OCI-M1 (cell line): ENCODE results near the gene DHRS11.

Source experiments
- DNase-seq: peaks from one replicate; lab custom pipeline; 2025; lab: John Stamatoyannopoulos, UW

DHRS11 gene, protein sequence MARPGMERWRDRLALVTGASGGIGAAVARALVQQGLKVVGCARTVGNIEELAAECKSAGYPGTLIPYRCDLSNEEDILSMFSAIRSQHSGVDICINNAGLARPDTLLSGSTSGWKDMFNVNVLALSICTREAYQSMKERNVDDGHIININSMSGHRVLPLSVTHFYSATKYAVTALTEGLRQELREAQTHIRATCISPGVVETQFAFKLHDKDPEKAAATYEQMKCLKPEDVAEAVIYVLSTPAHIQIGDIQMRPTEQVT

GRCh38 chr17:36591434-36592315 is at the start of gene DHRS11:
Gene DHRS11, plus strand, starts transcription at chr17:36591879. Its CDS starts 131 bp downstream, at chr17:36592010.
- DNase-seq: peak; percentile 83

DNA sequence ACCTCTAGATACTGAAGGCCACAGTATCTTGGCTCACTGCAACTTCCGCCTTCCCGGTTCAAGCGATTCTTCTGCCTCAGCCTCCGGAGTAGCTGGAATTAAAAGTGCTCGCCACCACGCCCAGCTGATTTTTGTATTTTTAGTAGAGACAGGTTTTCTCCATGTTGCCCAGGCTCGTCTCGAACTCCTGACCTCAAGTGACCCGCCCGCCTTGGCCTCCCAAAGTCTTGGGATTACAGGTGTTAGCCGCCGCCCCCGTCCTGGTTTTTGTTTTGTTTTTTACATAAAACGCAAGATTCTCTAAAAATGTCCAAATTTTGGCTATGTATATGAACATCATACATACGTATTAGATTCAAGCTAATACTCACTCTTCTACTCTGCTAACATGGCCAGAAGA is 48.9 kb upstream of the DHRS11 start:
- DNase-seq: no peak

- DNase-seq: peak; percentile 81
Measured at GRCh38 chr17:36544044-36544306, 47.7 kb upstream of the DHRS11 start.

GRCh38 chr17:36544307-36545076 is 47.2 kb upstream of the DHRS11 start, which contains the start of gene GGNBP2:
Gene GGNBP2, plus strand, starts transcription at chr17:36544919. Its CDS starts 806 bp downstream, at chr17:36545725.
- peak; percentile 94 for DNase-seq

DNA sequence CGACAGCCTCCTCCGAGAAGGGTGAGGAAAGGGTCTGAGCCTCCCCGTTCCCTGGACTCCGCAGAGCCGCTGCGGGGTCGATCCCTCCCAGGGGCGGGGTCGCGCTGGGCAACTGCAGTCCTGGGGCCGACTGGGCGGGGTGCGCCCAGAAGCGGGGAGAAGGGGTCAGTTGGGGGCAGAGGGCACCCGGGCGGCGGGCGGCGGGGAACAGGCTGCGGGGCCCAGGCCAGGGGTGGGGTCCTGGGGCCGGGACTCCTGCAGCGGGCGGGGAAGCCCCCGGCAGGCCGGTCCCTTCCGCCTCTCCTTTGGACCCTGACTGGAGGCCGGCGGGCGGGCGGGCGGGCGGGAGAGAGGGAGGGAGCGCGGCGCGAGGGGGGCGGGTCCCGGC is 46.6 kb upstream of the DHRS11 start:
- DNase-seq: no peak

GRCh38 chr17:36545465-36546417 is 45.9 kb upstream of the DHRS11 start:
- DNase-seq: peak; percentile 97

DNA sequence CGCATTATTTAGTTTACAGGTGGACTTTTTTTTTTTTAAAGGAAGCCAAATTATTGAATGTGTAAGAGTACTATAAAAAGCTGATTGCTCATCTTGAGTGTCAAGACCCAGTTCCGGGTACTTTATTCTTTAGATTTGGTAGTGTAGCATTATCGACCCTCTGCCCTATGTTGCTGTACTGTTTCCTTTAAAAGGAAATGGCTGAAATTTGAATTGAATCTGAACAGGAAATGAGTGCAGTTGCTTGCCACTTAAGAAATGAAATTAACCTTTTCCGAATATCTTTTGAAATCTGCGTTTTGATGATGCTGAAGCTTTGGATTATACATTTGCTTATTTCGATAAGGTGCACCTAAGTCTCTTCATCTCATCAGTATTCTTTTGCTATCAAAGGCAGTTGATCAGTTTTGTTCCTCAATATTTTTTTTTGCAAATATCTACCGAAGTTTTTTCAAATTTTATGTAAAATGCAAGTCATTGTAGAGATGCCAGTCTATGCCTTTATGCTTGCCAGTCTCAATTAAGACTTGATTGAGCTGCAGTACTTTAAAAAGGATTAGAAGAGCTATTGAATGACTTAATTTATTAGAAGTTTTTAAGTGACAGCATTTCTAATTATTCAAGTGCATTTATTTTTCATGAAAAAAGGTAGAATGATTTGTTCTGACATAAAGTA is 45.1 kb upstream of the DHRS11 start:
- peak; percentile 45 for DNase-seq

GRCh38 chr17:36547776-36548175 is 43.9 kb upstream of the DHRS11 start:
- no peak for DNase-seq

- peak; percentile 15 for DNase-seq
Measured at GRCh38 chr17:36550491-36551417, 40.9 kb upstream of the DHRS11 start.

DNA sequence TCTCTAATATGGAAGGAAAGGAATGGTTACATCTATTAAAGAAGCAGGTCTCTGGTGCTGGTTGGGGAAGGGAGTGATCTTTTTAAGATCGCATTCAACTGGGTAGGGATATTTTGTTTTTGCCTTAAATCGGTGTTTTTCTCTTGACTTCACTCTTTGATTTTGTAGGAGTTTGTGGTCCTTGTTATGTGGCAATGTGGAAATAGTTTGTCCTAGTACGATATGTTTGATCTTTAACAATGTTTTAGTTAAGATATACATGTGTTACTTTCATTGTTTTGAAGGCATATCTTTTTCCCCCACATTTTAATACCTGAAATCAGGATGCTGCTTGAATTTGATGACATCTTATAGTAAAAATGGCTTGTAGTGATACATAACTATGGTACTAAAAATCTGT is 38.2 kb upstream of the DHRS11 start:
- DNase-seq: no peak

DNA sequence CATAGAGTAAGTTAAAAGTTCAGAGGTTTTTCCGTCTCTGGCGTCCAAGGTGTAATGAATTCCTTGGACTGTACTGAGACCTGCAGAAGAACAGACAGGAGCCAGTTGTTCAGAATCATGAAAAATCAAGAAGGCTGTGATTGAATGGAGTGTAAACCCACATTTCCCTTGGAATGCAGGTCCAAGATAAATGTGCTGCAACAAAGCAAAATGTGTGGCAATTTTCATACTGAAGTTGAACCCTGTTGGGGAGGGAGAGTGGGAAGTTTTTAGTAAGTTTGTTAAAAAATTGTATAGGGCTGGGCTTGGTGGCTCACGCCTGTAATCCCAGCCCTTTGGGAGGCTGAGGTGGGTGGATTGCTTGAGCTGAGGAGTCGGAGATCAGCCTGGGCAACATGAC is 25.6 kb upstream of the DHRS11 start:
- DNase-seq: no peak

DNA sequence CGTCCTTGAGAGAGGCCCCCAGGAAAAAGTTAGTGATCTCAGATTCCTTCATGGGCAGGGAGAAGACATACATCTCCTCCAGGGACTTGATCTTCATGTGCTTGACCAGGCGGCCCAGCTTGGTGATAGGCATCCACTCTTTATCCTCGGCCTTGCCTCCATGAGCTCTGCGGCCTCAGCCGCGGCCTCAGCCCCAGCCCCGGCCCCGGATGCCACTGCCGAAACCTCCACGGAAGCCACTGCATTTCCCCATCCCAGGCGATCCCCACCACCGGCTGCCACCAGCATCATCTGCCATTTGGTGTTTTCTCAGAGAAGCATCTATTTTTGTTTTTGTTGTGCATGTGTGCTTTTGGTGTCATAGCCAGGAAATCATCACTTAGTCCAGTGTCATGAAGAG is 16.7 kb upstream of the DHRS11 start:
- DNase-seq: no peak

DNA sequence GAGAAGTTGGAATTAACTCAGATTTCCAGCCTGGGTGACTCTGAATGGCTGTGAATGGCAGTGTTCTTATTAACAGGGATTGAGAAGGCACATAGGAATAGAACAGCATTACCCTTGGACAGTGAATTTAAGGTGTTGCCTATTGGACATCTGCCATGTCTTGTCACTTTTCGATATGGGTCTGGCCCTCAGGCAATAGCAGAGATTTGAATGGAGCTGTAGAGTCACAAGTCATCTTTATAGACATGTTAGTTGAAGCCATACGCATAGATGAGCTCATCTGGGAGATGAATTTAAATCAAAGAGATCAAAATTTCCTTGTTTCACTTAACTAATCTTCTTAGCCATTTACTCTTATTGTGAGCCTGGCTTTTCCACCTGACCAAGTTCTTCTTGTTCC is 14.9 kb upstream of the DHRS11 start:
- no peak for DNase-seq

DNA sequence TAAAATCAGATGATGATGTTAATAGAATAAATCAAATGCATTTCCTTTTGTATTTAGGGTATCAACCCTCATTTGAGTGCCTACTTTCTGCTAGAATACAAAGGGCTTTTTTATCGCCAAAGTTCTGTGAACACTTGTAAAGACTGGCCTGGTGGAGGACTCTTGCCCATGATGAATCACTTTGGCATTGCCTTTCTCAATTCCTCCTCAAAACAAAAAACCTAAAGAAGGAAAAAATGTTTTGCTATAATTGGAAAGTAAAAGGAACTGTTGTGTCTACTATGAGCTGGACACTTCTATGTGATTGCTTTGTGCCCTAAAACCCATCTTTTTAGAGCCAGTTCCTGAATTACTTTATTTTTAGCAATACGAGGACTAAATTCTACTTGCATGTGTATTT is 13.0 kb upstream of the DHRS11 start:
- no peak for DNase-seq

DNA sequence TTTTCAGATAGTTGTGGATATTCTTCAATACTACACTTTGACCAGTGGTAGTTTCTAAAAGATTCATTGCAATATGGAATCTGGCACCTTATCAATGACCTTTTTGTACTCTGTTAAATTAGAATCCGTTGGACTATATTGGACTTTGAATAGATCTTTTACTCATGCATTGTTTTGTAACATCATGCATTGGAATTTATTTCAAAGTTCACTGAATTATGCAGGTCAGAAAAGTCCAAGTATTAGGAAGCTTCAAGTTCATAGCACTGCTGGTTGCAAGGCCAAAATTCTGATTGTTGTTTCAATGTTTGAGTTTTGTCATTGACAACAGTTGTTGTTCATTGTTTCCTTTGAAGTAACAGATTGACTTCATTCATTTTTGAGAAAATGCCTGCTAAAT is 7.9 kb upstream of the DHRS11 start:
- no peak for DNase-seq

DNA sequence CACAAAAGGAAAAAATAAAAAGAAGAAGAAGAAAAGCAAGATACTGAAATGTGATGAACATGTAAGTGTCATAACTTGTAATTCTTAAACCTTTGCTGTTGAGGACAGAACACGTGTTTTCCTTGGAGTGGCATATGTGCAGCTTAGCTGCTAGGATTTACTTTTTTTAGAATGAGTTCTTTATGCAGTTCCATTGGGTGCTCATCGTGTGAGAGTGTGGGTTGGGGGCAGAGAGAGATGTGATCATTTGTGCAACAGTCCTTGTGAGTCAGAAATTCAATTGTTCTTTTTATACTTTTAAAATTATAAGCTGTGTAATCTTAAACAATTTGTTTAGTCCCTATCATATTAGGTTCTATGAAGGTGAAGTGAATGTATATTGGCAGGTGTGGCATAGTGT is 5.5 kb upstream of the DHRS11 start:
- DNase-seq: no peak

DNA sequence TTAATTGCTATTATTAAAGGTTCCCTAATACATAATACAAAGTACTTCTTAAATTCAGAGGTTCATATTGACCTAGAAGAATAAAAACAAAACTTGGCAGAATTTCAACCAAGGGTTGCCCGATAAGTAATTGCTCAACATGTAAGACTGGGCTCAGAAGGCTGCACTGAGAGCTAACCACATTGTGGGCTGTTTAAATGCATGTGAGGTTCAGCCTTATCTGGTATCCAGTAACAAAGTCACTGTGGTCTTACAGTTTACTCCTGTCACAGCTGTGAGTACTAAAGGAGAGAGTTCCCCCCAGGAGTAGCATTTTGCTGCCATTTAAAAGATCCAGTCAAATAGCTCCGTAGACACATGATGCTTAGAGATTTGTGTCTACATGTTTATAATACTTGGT is 1.6 kb upstream of the DHRS11 start:
- peak; percentile 97 for DNase-seq

DNA sequence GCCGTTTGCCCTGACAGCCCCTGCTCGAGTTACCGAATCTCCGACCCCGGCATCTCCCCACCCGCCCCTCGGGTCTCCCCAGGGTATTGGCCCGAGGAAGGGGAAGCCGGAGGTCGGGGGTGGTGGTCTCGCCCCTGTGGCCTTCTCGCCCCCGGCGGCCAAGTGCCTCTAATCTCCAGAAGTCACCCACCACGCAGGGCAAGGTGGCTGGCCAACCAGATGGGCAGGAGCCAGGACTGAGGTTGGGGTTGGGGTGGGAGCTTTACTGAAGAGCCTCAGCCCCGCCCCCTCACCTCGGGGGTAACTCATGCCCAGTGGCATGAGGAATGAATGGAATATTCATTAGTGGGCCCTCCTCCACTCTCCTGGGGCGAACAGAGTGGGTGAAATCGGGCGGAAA is 637 bp downstream of the DHRS11 start:
- no peak for DNase-seq

DNA sequence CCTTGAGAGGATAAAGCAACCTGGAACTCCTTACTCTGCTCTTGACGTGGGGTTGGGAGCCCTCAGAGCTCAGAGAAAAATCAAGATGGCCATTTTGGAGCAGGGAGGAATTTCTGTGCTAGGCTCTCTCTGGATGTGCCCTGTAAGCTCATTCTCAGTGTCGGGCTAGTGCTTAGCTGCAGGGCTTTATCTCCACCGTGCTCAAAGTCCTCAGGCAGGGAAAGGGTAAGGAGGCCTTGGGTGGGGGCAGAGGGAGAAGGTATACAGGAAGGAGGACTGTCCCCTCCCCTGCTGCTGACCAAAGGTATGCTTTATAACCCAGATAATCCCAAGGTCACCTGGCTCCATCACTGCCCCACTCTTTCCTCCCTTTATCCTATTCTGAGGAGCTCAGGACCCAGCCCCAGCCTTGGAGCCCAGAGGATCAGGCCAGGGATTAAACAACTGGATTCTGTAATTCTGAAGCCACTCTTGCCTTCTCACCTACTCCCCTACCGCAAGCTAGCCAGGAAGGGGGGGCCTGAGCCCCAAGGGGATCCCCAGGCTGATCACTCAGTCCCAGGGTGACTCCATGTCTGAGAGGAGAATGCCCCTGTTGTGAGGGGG is 1.1 kb downstream of the DHRS11 start:
- DNase-seq: no peak
